HUES6 (cell line): ENCODE data around the gene CDA.
"Not testable (repeated sequence)": the region's sequence is repeated elsewhere in the genome, so short reads cannot be mapped to it uniquely, and the experiment has no call there.

Experiments used
- H3K27ac ChIP-seq: 2 replicates; pipeline ENCODE4 v1.7.0; 2013; ENCODE audit warnings: low read depth, mild to moderate bottlenecking, low read length, inconsistent platforms
- H3K27me3 ChIP-seq: 2 replicates; pipeline ENCODE4 v1.6.1; 2013; ENCODE audit warnings: low read length; ENCODE audit not compliant: control insufficient read depth, insufficient read depth
- H3K36me3 ChIP-seq: 2 replicates; pipeline ENCODE4 v1.6.1; 2013; ENCODE audit warnings: low read length; ENCODE audit not compliant: control insufficient read depth, insufficient read depth
- H3K4me1 ChIP-seq: 2 replicates; pipeline ENCODE4 v1.6.1; 2013; ENCODE audit warnings: low read length; ENCODE audit not compliant: control insufficient read depth, insufficient read depth
- H3K4me3 ChIP-seq: 2 replicates; pipeline ENCODE4 v1.5.1; 2013; ENCODE audit warnings: low read depth, low read length
- H3K9ac ChIP-seq: one replicate; pipeline ENCODE4 v1.6.1; 2013; ENCODE audit warnings: mild to moderate bottlenecking, low read length
- H3K9me3 ChIP-seq: 2 replicates; pipeline ENCODE4 v1.6.1; 2013; ENCODE audit warnings: low read depth, low read length; ENCODE audit not compliant: control insufficient read depth, insufficient read depth

Gene CDA

DNA sequence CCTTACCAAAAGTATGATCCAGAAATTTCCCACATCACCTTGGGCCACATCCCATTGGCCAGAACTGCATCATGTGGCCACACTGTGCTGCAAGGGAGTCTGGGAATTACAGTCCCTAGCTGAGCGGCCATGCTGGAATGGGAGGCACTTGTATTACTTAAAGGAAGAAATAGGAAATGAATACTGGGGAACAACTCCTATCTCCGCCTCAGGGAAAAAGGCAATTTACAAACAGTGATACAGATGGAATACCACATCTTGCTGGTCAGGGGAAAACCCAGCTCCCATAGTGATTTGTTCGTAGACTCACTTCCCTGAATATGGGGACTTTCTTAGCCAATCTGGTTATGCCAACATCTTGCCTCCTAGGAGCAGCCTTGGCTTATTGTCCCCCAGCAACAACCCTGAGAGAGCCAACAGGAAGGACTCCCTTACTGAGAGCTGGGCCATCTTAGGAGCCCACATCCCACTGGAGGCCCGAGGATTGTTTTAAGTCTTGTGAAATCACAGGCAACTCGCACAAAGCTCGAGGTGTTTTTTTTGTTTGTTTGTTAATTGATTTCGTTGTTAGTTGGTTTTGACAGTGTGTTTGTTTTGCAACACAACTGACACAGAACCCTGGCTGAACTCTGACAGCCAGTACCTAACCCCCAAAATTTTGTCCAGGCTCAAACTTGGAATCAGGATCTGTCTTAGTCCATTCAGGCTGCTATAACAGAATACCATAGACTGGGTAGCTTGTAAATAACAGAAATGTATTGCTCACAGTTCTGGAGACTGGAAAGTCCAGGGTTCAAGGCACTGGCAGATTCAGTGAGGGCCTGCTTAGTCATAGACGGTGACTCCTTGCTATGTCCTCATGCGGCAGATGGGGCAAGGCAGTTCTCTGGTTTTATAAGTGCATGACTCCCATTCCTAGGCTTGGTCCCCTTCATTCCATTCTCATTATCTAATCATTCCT, 14.9 kb downstream of the CDA start:
- no peak overlapping the region for H3K27ac ChIP-seq
- H3K9me3 ChIP-seq, result no peaks in the 10 kb centered on the region
- H3K4me1 ChIP-seq, result no peaks in the 10 kb centered on the region
- no peak overlapping the region for H3K9ac ChIP-seq
- H3K4me3 ChIP-seq, result no peak overlapping the region
- no peaks in the 10 kb centered on the region for H3K27me3 ChIP-seq
- H3K36me3 ChIP-seq, result no peaks in the 10 kb centered on the region

DNA sequence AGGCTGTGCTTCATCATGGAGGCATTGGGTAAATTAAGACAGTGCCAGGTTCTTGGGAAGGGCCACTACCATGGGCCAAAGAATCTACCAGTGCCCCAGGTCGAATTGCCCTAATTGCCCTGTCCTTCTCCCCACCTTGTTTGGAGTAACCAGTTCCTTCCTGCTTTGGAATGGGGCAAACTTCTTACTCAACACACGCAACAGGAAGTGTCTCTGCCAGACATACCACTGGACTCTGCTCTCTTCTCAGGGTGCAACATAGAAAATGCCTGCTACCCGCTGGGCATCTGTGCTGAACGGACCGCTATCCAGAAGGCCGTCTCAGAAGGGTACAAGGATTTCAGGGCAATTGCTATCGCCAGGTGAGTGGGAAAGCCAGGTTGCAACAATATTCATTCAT, 15.8 kb downstream of the CDA start:
- H3K4me1 ChIP-seq, result peaks cover 2% of the 10 kb centered on the region; the same call in 1 of the 2 replicates
- H3K9ac ChIP-seq, result no peak overlapping the region

DNA sequence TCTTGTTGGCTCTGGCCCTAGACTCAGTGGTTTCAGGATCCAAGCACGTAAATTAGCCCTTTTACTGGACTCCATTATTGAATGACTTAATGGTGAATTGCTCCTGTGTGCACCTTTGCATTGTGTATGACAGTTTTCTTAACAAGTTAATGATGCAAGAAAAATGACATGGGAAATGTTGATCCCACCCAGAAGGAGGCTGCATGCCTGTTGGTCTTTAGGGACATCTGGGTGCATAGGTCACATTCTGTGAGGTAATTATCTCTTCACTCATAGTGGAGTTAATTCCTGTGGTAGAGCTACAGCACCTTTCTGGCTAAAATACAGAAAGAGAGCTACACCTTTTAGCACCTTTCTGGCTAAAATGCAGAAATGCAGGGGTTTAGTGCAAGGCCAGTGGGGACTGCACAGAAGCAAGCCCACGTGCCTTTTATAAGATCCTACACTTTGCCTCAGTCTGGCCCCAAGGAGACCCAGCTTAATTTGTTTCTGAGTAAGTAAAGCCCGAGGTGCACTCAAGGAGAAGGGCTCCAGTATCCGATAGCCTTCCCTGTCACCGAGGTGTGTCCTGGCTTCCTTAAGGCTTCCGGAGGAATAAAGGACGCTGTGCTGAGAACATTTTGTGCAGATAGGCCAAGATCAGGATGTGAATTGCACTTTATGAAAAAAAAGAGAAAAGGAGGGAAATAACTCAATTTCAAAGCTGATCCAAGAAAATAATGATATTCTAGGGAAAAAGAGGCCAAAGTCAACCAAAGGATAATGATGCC, 18.1 kb downstream of the CDA start:
- H3K9me3 ChIP-seq, H3K4me3 ChIP-seq, H3K4me1 ChIP-seq, H3K27ac ChIP-seq, H3K9ac ChIP-seq, H3K27me3 ChIP-seq, H3K36me3 ChIP-seq: not testable (repeated sequence)

More for the DNA sequence above, 15.8 kb downstream of the CDA start:
- H3K9me3 ChIP-seq, result no peaks in the 10 kb centered on the region
- H3K27me3 ChIP-seq, result no peaks in the 10 kb centered on the region
- H3K4me3 ChIP-seq, result no peak overlapping the region
- no peaks in the 10 kb centered on the region for H3K36me3 ChIP-seq
- no peak overlapping the region for H3K27ac ChIP-seq

DNA sequence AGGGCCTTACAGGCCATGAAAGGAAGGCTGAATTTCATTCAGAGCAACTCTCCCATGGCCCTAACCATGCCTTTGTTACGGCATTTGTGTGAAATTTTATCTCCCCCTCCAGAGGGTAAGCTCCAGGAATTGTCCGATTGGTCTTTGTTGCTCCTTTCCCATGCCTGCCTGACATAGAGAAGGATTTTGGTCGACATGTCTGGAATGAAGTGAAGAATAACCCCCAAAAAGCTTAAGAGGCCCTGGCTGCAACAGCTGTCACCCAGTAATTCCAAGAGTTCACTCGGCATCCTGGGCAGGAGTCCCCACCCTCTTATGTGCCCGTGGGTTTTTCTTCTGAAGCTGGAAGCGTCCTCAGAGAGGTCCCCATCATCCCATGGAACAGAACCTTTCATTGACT, 20.6 kb downstream of the CDA start:
- Histone ChIP-seq H3K4me1 (peaks cover 13% of the 10 kb centered on the region), H3K27ac (no peak overlapping the region), H3K27me3 (no peaks in the 10 kb centered on the region), H3K9me3 (no peaks in the 10 kb centered on the region), H3K36me3 (no peaks in the 10 kb centered on the region), H3K9ac (no peak overlapping the region), H3K4me3 (no peak overlapping the region)

DNA sequence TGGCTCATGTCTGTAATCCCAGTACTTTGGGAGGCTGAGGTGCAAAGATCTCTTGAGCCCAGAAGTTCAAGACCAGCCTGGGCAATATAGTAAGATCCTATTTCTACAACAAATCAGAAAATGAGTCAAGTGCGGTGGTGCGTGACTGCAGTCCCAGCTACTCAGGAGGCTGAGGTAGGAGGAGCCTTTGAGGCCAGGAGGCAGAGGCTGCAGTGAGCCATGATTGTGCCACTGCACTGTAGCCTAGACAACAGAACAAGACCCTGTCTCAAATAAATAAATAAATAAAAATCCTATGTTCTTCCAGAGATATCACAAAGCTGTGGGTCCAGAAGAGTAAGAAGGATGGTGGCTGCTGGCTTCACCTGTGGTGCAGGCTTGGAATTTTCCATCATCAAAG, 22.1 kb downstream of the CDA start:
- Histone ChIP-seq H3K27ac (no peak overlapping the region), H3K9ac (no peak overlapping the region), H3K4me3 (no peak overlapping the region), H3K36me3 (no peaks in the 10 kb centered on the region), H3K27me3 (no peaks in the 10 kb centered on the region), H3K4me1 (peaks cover 14% of the 10 kb centered on the region), H3K9me3 (no peaks in the 10 kb centered on the region)

DNA sequence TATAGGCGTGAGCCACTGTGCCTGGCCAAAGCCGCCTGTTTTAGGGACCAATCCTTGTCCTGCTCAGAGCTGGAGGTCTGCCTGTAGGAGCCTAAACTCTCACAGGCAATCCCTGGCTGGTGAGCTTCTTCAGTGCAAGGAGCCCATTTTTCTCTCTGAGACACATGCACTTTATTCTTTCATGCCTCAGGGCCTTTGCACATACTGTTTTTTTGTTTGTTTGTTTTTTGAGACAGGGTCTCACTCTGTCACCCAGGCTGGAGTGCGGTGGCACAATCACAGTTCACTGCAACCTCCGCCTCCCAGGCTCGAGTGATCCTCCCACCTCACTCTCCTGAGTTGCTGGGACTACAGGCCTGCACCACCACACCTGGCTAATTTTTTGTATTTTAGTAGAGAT, 22.8 kb downstream of the CDA start:
- Histone ChIP-seq H3K9me3 (no peaks in the 10 kb centered on the region), H3K4me3 (no peak overlapping the region), H3K9ac (no peak overlapping the region), H3K27ac (no peak overlapping the region), H3K36me3 (no peaks in the 10 kb centered on the region), H3K27me3 (no peaks in the 10 kb centered on the region), H3K4me1 (peaks cover 15% of the 10 kb centered on the region)

DNA sequence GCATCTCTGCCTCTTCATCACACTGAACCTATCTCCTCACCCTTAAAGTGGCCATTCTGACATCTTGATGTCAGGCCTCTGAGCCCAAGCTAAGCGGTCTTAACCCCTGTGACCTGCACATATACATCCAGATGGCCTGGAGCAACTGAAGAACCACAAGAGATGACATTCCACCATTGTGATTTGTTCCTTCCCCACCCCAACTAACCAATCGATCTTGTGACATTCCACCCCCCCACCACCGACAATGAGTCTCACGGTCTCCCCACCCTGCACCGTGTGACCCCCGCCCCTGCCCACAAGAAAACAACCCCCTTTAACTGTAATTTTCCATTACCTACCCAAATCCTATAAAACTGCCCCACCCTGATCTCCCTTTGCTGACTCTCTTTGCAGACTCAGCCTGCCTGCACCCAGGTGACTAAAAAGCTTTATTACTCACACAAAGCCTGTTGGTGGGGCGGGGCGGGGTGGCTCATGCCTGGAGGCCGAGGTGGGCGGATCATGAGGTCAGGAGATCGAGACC, 23.4 kb downstream of the CDA start:
- H3K27ac ChIP-seq, result no peak overlapping the region

DNA sequence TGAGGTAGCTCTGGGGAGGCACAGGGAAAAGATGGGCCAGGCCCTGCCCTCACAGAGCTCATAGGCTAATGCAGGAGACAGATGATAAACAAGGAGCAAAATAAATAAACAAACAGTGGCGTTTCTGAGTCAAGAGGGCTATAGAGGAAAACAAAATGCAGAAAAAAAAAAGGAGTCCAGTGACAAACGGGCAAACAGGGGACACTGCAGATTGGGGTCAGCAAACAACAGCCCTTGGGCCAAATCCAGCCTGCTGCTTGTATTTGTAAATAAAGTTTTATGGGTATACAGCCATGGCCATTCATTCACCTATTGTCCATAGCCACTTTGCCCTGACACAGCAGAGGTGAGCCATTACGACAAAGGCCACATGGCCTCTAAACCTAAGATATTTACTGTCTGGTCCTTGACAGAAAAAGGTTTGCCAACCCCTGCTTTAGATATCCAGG, 25.3 kb downstream of the CDA start:
- H3K4me3 ChIP-seq, result no peak overlapping the region
- H3K36me3 ChIP-seq, result no peaks in the 10 kb centered on the region
- H3K4me1 ChIP-seq, result peaks cover 15% of the 10 kb centered on the region
- no peaks in the 10 kb centered on the region for H3K27me3 ChIP-seq
- peak overlapping the region; percentile 63 for H3K9ac ChIP-seq
- H3K9me3 ChIP-seq, result no peaks in the 10 kb centered on the region
- H3K27ac ChIP-seq, result peak overlapping the region; percentile 44; the same call in 1 of the 2 replicates

More for the DNA sequence above, 23.4 kb downstream of the CDA start:
- Histone ChIP-seq H3K36me3 (no peaks in the 10 kb centered on the region), H3K4me1 (peaks cover 15% of the 10 kb centered on the region), H3K27me3 (no peaks in the 10 kb centered on the region), H3K9me3 (no peaks in the 10 kb centered on the region), H3K4me3 (no peak overlapping the region), H3K9ac (no peak overlapping the region)

DNA sequence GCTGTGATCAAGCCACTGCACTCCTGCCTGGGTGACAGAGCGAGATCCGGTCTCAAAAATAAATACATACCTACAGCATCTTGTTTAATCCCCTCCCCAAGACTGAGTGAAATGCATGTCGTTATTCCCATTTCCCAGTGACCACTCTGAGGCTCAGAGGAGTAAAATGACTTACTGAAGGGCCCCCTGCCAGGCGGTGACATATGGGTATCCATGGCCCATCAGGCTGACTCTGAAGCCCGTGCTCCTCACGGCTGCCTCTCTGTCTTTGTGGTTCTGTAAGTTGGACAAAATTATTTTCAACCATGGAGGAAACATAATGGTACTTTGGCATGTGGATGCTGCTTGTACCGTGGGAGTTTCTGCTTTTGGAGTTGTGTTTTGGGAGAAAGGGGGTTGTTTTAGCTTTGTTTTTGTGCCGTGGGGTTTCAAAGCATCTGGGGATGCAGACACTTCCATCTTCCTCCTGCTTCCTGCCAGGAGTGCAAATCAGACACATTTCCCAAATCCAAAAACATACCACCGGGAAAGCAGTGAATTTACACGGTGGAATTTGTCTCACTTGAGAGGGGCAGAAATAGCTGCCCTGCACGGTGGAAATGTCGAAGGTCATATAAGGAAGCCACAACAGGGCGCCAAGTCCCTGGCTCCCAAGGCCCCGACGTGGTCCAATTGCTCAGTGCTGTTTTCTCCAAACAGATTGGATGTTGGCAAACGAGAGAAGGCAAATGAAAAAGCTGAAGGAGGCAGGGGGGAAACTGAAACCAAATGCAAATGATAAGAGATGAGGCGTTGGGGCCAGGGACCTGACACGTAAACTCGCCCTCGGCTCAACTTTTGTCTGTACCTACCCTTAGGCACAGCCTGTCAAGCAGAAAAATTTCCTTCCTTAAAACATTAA, 27.3 kb downstream of the CDA start:
- Histone ChIP-seq H3K4me1 (peaks cover 13% of the 10 kb centered on the region), H3K9ac (no peak overlapping the region)

DNA sequence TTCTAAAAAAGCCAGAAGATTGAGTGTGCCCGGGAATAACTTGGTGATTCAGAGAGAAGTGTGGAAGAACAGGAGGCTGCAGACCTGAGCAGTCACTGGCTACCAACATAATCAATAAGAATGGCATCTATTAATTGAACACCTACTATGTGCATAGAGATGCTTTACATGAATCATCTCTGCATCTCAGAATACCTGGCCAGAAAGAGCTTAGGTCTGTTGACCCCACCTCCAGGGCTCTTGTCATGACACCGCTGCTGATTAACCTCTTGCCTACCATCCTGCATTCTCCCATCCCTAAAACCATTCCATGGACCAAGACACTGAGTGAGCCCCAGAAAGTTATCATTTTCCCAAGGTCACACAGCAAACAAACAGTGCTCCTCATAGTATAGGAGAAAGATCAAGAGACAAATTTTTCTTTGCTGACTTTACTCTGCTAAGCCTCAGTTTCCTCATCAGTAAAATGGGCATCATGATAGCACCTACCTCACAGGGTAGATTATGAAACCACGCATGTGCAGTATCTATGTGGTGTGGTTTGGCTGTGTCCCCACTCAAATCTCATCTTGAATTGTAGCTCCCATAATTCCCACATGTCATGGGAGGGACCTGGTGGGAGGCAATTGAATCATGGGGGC, 28.1 kb downstream of the CDA start:
- H3K4me1 ChIP-seq, result peaks cover 13% of the 10 kb centered on the region
- H3K4me3 ChIP-seq, result no peak overlapping the region
- H3K27ac ChIP-seq, result no peak overlapping the region
- H3K9ac ChIP-seq, result no peak overlapping the region
- H3K27me3 ChIP-seq, result no peaks in the 10 kb centered on the region
- H3K36me3 ChIP-seq, result no peaks in the 10 kb centered on the region
- no peaks in the 10 kb centered on the region for H3K9me3 ChIP-seq

More for the DNA sequence above, 27.3 kb downstream of the CDA start:
- Histone ChIP-seq H3K36me3 (no peaks in the 10 kb centered on the region), H3K4me3 (no peak overlapping the region), H3K27ac (no peak overlapping the region), H3K27me3 (no peaks in the 10 kb centered on the region), H3K9me3 (no peaks in the 10 kb centered on the region)
